Measurements from ENCODE around the gene TRPC4AP. TPM values are rescaled to one million over a fixed set of nuclear protein-coding genes. Genes with fewer than 3 reads are reported as not detected.

The TRPC4AP gene
- total and polyA plus RNA-seq, 10 of the 15 experiments (the other 5 are each of a cell fraction or from before 2014, with no cell fraction given) = 1.1 to 61.7 (median 41.2) TPM

DNA sequence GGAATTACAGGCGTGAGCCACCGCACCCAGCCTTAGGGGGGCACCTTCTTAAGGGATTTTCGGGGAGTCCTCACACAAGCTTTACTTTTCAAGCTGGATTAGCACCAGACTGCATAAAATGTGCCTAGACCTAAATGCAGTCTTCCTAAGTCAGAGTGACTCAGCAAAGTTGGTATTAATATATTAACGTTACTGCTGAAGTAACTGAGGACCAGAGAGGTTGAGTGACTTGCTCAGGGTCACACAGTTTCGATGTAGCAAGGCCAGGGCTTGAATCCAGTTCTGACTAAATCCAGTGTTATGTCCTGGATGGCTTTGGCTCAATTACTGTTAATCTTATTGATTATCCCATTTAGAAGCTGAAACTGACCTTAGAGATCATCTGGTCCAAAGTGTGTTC lies 41.1 kb upstream of the TRPC4AP start:
- no peak overlapping the region for H3K9ac ChIP-seq (ENCODE audit: control insufficient read depth, insufficient read depth, low read length)
- H3K36me3 ChIP-seq (ENCODE audit: control insufficient read depth in 2 of 2, insufficient read depth in 2 of 2, low read length in 1 of 2) = peaks cover 3 to 23% of the 10 kb centered on the region in 2 experiments; a peak in 3 of 4 replicates
- no peaks in the 10 kb centered on the region for H3K4me1 ChIP-seq (ENCODE audit: control insufficient read depth, insufficient read depth, low read length)
- H3K9me3 ChIP-seq (replicated peaks; ENCODE audit: control insufficient read depth, insufficient read depth, low read length) = no peaks in the 10 kb centered on the region
- ChIA-PET CTCF (interaction anchor here (0.8 to 1.7 kb wide), 3 partner anchors 11 to 135 kb away, joined by 3 to 5 read pairs (median 3); no protein-coding TSS in a partner anchor), POLR2A (no interaction called here), SMC1A (ENCODE audit: uncharacterized antibody, unreplicated experiment) (interaction anchor here (1.6 kb wide), 1 partner anchor 36 kb away, joined by 4 read pairs; no protein-coding TSS in a partner anchor), RAD21 (ENCODE audit: unreplicated experiment) (no interaction called here)
- H3K27me3 ChIP-seq (replicated peaks in 1 of 2; ENCODE audit: control insufficient read depth in 2 of 2, insufficient read depth in 2 of 2, low read length in 1 of 2) = no peaks in the 10 kb centered on the region
- H3K4me3 ChIP-seq = no peak overlapping the region
- ATAC-seq (no peak), DNase-seq (ENCODE audit: low read depth, low spot score) (no peak), FAIRE-seq (no peak)
- no TSS peak for BruUV-seq (replicated peaks)
- no peaks in the 10 kb centered on the region for H3K79me2 ChIP-seq (ENCODE audit: control insufficient read depth, insufficient read depth, low read length)
- H3K4me2 ChIP-seq (ENCODE audit: control insufficient read depth, insufficient read depth) = no peak overlapping the region
- WGBS (ENCODE audit: insufficient coverage, insufficient replicate concordance, low lambda C conversion rate, missing lambda C conversion rate) = 82% methylated on average over 5 of the region's 5 CpGs
- H3K27ac ChIP-seq (ENCODE audit: control insufficient read depth, insufficient read depth) = no peak overlapping the region
- H2AFZ ChIP-seq (ENCODE audit: control insufficient read depth, low read depth, low read length) = no peak overlapping the region
- intact Hi-C loops (cut with micrococcal nuclease; ENCODE audit: unreplicated experiment) = no loop called here
- H4K20me1 ChIP-seq (ENCODE audit: control insufficient read depth, insufficient read depth) = no peaks in the 10 kb centered on the region
- in situ Hi-C loops (cut with MboI) = no loop called here
- TF ChIP-seq SP1 (IDR thresholded peaks at IDR 0.05; ENCODE audit: low read depth, low read length) (no peak), TAF1 (IDR thresholded peaks at IDR 0.05; ENCODE audit: borderline replicate concordance, low read depth, low read length) (no peak), RAD21 (IDR thresholded peaks at IDR 0.05; ENCODE audit: insufficient read depth, low read depth, low read length) (no peak), LARP7 (IDR thresholded peaks at IDR 0.05) (no peak), ZNF217 (IDR thresholded peaks at IDR 0.05) (no peak), NR2C1 (IDR thresholded peaks at IDR 0.05) (no peak), SMAD5 (IDR thresholded peaks at IDR 0.05; ENCODE audit: low read depth) (no peak), HDGF (IDR thresholded peaks at IDR 0.05) (no peak), SMAD1 (IDR thresholded peaks at IDR 0.05; ENCODE audit: low read depth, partially characterized antibody) (no peak), STAT3 (IDR thresholded peaks at IDR 0.05; ENCODE audit: low read depth, low read length) (no peak), JUND (IDR thresholded peaks at IDR 0.05; ENCODE audit: low read depth, low read length) (no peak), FOXK2 (IDR thresholded peaks at IDR 0.05) (no peak), NRF1 (conservative IDR thresholded peaks at IDR 0.05; ENCODE audit: low read depth, low read length) (no peak), CREM (IDR thresholded peaks at IDR 0.05; ENCODE audit: low read depth) (no peak)
- TF ChIP-seq, protein P1, sequence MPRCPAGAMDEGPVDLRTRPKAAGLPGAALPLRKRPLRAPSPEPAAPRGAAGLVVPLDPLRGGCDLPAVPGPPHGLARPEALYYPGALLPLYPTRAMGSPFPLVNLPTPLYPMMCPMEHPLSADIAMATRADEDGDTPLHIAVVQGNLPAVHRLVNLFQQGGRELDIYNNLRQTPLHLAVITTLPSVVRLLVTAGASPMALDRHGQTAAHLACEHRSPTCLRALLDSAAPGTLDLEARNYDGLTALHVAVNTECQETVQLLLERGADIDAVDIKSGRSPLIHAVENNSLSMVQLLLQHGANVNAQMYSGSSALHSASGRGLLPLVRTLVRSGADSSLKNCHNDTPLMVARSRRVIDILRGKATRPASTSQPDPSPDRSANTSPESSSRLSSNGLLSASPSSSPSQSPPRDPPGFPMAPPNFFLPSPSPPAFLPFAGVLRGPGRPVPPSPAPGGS (IDR thresholded peaks at IDR 0.05; ENCODE audit: borderline replicate concordance, insufficient read depth, low read depth, low read length, poor library complexity, severe bottlenecking) = no peak
- TF ChIP-seq, protein P2, sequence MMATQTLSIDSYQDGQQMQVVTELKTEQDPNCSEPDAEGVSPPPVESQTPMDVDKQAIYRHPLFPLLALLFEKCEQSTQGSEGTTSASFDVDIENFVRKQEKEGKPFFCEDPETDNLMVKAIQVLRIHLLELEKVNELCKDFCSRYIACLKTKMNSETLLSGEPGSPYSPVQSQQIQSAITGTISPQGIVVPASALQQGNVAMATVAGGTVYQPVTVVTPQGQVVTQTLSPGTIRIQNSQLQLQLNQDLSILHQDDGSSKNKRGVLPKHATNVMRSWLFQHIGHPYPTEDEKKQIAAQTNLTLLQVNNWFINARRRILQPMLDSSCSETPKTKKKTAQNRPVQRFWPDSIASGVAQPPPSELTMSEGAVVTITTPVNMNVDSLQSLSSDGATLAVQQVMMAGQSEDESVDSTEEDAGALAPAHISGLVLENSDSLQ (IDR thresholded peaks at IDR 0.05) = no peak
- TF ChIP-seq, protein P3, sequence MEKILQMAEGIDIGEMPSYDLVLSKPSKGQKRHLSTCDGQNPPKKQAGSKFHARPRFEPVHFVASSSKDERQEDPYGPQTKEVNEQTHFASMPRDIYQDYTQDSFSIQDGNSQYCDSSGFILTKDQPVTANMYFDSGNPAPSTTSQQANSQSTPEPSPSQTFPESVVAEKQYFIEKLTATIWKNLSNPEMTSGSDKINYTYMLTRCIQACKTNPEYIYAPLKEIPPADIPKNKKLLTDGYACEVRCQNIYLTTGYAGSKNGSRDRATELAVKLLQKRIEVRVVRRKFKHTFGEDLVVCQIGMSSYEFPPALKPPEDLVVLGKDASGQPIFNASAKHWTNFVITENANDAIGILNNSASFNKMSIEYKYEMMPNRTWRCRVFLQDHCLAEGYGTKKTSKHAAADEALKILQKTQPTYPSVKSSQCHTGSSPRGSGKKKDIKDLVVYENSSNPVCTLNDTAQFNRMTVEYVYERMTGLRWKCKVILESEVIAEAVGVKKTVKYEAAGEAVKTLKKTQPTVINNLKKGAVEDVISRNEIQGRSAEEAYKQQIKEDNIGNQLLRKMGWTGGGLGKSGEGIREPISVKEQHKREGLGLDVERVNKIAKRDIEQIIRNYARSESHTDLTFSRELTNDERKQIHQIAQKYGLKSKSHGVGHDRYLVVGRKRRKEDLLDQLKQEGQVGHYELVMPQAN (conservative IDR thresholded peaks at IDR 0.05) = no peak
- TF ChIP-seq, protein P4, sequence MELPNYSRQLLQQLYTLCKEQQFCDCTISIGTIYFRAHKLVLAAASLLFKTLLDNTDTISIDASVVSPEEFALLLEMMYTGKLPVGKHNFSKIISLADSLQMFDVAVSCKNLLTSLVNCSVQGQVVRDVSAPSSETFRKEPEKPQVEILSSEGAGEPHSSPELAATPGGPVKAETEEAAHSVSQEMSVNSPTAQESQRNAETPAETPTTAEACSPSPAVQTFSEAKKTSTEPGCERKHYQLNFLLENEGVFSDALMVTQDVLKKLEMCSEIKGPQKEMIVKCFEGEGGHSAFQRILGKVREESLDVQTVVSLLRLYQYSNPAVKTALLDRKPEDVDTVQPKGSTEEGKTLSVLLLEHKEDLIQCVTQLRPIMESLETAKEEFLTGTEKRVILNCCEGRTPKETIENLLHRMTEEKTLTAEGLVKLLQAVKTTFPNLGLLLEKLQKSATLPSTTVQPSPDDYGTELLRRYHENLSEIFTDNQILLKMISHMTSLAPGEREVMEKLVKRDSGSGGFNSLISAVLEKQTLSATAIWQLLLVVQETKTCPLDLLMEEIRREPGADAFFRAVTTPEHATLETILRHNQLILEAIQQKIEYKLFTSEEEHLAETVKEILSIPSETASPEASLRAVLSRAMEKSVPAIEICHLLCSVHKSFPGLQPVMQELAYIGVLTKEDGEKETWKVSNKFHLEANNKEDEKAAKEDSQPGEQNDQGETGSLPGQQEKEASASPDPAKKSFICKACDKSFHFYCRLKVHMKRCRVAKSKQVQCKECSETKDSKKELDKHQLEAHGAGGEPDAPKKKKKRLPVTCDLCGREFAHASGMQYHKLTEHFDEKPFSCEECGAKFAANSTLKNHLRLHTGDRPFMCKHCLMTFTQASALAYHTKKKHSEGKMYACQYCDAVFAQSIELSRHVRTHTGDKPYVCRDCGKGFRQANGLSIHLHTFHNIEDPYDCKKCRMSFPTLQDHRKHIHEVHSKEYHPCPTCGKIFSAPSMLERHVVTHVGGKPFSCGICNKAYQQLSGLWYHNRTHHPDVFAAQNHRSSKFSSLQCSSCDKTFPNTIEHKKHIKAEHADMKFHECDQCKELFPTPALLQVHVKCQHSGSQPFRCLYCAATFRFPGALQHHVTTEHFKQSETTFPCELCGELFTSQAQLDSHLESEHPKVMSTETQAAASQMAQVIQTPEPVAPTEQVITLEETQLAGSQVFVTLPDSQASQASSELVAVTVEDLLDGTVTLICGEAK (IDR thresholded peaks at IDR 0.05; ENCODE audit: borderline replicate concordance) = no peak

Measured in GM12878 (cell line).